Measurements from ENCODE around the gene IKBKG. TPM values are rescaled to one million over a fixed set of nuclear protein-coding genes. Genes with fewer than 3 reads are reported as not detected.

Gene IKBKG
- total RNA-seq, 1 experiment from 2014 or later: 24.0 TPM

DNA sequence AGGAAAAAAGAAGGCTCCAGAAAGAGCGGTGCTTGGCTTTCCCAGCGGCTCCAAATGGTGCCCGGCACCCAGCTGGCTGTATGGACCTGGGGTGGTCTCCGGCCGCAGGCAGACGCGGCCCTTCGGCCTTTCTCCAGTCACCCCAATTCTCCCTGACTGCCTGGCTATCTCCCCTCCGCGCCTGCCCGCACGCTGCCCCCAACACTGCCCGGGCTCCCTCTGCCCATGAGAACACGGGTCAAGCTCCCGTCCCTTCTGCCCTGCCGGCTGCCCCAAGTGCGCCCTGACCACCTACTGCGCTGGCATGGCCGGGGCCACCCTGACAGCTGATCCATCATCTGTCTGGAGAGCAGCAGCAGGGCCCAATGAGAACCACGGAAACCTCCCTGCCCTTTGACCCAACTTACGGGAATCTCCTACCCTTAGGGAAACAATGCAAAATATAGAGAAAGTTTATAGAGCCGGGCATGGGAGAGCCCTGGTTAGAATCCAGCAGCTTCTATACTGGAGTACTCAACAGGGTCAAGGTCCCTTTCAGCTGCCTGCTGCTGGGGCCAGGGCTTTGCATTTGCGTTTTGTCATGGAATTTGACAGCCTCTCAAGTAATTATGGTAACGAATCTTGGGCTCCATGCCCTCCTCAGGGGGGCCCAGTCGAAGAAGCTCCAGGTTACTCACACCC, 30.2 kb upstream of the IKBKG start:
- no peak for ATAC-seq

More for the DNA sequence above, 30.2 kb upstream of the IKBKG start:
- H3K4me3 ChIP-seq (replicated peaks in 1 of 2; ENCODE audit: low read depth in 1 of 2, low read length in 2 of 2): no peak overlapping the region
- ChIA-PET POLR2A (no interaction called here), CTCF (no interaction called here), RAD21 (ENCODE audit: low non-redundant PET in 1 of 2, low total read pairs in 2 of 2, uncharacterized antibody in 2 of 2, unreplicated experiment in 2 of 2) (no interaction called here)
- H3K79me2 ChIP-seq (ENCODE audit: insufficient read depth, low read length): no peaks in the 10 kb centered on the region
- H3K36me3 ChIP-seq (ENCODE audit: control insufficient read depth in 1 of 2, insufficient read depth in 2 of 2, low read length in 2 of 2): no peaks in the 10 kb centered on the region
- H3K4me1 ChIP-seq (ENCODE audit: control insufficient read depth in 1 of 2, insufficient read depth in 2 of 2, low read length in 2 of 2): peaks cover 5 to 10% of the 10 kb centered on the region in 2 experiments; a peak in 3 of 4 replicates
- no peaks in the 10 kb centered on the region for H3K27me3 ChIP-seq (ENCODE audit: insufficient read depth, low read length)
- BruUV-seq (replicated peaks): no TSS peak
- intact Hi-C loops (cut with micrococcal nuclease): no loop called here
- H3K9me2 ChIP-seq (ENCODE audit: insufficient read depth): no peaks in the 10 kb centered on the region
- no peak overlapping the region for H2AFZ ChIP-seq (ENCODE audit: low read depth, low read length, poor library complexity, severe bottlenecking)
- no peak for TF ChIP-seq CEBPB (IDR thresholded peaks at IDR 0.05; ENCODE audit: low read depth)
- TF ChIP-seq SIN3A (IDR thresholded peaks at IDR 0.05; ENCODE audit: low read depth): no peak
- TF ChIP-seq, protein P1, sequence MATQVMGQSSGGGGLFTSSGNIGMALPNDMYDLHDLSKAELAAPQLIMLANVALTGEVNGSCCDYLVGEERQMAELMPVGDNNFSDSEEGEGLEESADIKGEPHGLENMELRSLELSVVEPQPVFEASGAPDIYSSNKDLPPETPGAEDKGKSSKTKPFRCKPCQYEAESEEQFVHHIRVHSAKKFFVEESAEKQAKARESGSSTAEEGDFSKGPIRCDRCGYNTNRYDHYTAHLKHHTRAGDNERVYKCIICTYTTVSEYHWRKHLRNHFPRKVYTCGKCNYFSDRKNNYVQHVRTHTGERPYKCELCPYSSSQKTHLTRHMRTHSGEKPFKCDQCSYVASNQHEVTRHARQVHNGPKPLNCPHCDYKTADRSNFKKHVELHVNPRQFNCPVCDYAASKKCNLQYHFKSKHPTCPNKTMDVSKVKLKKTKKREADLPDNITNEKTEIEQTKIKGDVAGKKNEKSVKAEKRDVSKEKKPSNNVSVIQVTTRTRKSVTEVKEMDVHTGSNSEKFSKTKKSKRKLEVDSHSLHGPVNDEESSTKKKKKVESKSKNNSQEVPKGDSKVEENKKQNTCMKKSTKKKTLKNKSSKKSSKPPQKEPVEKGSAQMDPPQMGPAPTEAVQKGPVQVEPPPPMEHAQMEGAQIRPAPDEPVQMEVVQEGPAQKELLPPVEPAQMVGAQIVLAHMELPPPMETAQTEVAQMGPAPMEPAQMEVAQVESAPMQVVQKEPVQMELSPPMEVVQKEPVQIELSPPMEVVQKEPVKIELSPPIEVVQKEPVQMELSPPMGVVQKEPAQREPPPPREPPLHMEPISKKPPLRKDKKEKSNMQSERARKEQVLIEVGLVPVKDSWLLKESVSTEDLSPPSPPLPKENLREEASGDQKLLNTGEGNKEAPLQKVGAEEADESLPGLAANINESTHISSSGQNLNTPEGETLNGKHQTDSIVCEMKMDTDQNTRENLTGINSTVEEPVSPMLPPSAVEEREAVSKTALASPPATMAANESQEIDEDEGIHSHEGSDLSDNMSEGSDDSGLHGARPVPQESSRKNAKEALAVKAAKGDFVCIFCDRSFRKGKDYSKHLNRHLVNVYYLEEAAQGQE (IDR thresholded peaks at IDR 0.05; ENCODE audit: low read depth): no peak
- TF ChIP-seq, protein P2, sequence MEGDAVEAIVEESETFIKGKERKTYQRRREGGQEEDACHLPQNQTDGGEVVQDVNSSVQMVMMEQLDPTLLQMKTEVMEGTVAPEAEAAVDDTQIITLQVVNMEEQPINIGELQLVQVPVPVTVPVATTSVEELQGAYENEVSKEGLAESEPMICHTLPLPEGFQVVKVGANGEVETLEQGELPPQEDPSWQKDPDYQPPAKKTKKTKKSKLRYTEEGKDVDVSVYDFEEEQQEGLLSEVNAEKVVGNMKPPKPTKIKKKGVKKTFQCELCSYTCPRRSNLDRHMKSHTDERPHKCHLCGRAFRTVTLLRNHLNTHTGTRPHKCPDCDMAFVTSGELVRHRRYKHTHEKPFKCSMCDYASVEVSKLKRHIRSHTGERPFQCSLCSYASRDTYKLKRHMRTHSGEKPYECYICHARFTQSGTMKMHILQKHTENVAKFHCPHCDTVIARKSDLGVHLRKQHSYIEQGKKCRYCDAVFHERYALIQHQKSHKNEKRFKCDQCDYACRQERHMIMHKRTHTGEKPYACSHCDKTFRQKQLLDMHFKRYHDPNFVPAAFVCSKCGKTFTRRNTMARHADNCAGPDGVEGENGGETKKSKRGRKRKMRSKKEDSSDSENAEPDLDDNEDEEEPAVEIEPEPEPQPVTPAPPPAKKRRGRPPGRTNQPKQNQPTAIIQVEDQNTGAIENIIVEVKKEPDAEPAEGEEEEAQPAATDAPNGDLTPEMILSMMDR (IDR thresholded peaks at IDR 0.05 in 2 of 3, conservative IDR thresholded peaks at IDR 0.05 in 1 of 3; ENCODE audit: borderline replicate concordance in 1 of 3, insufficient read depth in 1 of 3, low read depth in 2 of 3, low read length in 2 of 3): no peak
- TF ChIP-seq ZNF274 (IDR thresholded peaks at IDR 0.05; ENCODE audit: low read depth, low read length): no peak
- no peak for TF ChIP-seq SP1 (IDR thresholded peaks at IDR 0.05; ENCODE audit: low read depth)
- TF ChIP-seq, protein P3, sequence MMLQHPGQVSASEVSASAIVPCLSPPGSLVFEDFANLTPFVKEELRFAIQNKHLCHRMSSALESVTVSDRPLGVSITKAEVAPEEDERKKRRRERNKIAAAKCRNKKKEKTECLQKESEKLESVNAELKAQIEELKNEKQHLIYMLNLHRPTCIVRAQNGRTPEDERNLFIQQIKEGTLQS (IDR thresholded peaks at IDR 0.05): no peak
- TF ChIP-seq EZH2 (IDR thresholded peaks at IDR 0.05): no peak
- TF ChIP-seq FOSL1 (IDR thresholded peaks at IDR 0.05; ENCODE audit: low read depth): no peak
- TF ChIP-seq POLR2A (IDR thresholded peaks at IDR 0.05; ENCODE audit: borderline replicate concordance, extremely low read depth, insufficient read depth, insufficient read length): no peak
- TF ChIP-seq SRF (IDR thresholded peaks at IDR 0.05; ENCODE audit: low read depth): no peak
- TF ChIP-seq EZH2phosphoT487 (IDR thresholded peaks at IDR 0.05; ENCODE audit: borderline replicate concordance): no peak
- no peak for TF ChIP-seq ELF1 (IDR thresholded peaks at IDR 0.05; ENCODE audit: borderline replicate concordance, low read depth)
- TF ChIP-seq, protein P4, sequence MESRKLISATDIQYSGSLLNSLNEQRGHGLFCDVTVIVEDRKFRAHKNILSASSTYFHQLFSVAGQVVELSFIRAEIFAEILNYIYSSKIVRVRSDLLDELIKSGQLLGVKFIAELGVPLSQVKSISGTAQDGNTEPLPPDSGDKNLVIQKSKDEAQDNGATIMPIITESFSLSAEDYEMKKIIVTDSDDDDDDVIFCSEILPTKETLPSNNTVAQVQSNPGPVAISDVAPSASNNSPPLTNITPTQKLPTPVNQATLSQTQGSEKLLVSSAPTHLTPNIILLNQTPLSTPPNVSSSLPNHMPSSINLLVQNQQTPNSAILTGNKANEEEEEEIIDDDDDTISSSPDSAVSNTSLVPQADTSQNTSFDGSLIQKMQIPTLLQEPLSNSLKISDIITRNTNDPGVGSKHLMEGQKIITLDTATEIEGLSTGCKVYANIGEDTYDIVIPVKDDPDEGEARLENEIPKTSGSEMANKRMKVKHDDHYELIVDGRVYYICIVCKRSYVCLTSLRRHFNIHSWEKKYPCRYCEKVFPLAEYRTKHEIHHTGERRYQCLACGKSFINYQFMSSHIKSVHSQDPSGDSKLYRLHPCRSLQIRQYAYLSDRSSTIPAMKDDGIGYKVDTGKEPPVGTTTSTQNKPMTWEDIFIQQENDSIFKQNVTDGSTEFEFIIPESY (IDR thresholded peaks at IDR 0.05; ENCODE audit: extremely low read depth, insufficient replicate concordance, low read length): no peak
- TF ChIP-seq CBX3 (IDR thresholded peaks at IDR 0.05; ENCODE audit: low read depth): no peak
- no peak for TF ChIP-seq JUND (IDR thresholded peaks at IDR 0.05)
- TF ChIP-seq ZFX (IDR thresholded peaks at IDR 0.05): no peak
- no peak for TF ChIP-seq EGR1 (IDR thresholded peaks at IDR 0.05; ENCODE audit: low read depth)
- no peaks in the 10 kb centered on the region for H4K20me1 ChIP-seq (ENCODE audit: insufficient read depth)
- no peak overlapping the region for H3K27ac ChIP-seq (ENCODE audit: low read depth, low read length)
- DNase-seq (ENCODE audit: low read depth, low spot score): no peak
- no peak overlapping the region for H3K4me2 ChIP-seq (ENCODE audit: low read length)
- no peak overlapping the region for H3K9ac ChIP-seq (ENCODE audit: low read length)
- H3K9me3 ChIP-seq (ENCODE audit: control insufficient read depth in 1 of 2, insufficient read depth in 1 of 2, low read depth in 1 of 2, low read length in 2 of 2): no peaks in the 10 kb centered on the region

Measured in HCT116 (cell line).